ENCODE data around the gene ARHGDIB.

The ARHGDIB gene

GRCh38 chr12:14911131-14911530, 50.3 kb downstream of the ARHGDIB start:
- H3K27ac Mint-ChIP-seq = peak overlapping the region; percentile 96
- H3K4me1 Mint-ChIP-seq (ENCODE audit: low read depth) = peaks cover 41% of the 10 kb centered on the region
- H3K9me3 Mint-ChIP-seq (ENCODE audit: low read depth) = peaks cover 3% of the 10 kb centered on the region
- peaks cover 34% of the 10 kb centered on the region for H3K36me3 Mint-ChIP-seq
- no peak overlapping the region for H3K4me3 Mint-ChIP-seq
- no peaks in the 10 kb centered on the region for H3K27me3 Mint-ChIP-seq

DNA sequence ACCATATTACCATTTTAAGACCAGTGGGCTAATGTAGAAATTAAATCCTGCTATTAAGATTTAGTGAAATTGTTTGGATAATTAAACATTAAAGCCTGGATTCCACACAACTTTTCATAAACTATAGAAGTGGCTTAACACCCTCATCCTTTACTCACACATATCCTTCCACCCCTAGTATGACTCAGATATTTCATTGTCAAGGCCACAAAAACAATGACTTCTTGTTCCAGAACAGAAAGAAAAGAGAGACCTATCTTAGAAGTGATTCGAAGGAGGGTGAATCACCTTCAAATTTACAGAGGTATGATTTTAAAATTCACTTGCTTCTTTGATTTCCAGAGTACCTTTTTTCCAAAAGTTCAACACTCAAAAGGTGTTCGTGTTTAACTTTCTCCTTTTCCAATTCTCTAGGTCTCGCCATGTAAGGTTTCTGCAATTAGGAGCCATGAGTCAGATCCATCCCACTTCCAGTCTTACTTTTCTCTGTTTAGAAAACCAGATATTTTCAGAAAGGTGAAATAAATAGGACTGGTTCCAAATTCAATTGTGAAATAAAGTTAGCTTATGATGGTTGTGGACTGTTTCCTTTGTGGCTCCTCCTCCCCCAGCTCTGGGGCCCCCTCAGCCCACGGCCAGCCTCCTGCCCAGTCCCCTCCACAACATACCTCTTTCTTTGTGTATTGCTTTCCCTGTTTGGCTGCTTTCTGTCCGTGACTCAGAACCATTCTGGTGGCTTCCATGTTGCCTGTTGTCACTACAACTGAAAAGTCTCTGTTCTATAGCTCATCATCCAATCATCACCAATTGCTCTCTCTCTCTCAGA, 51.1 kb downstream of the ARHGDIB start:
- peaks cover 45% of the 10 kb centered on the region for H3K4me1 Mint-ChIP-seq (ENCODE audit: low read depth)
- H3K4me3 Mint-ChIP-seq = peak overlapping the region; percentile 61
- peaks cover 37% of the 10 kb centered on the region for H3K36me3 Mint-ChIP-seq
- H3K27me3 Mint-ChIP-seq = no peaks in the 10 kb centered on the region
- H3K27ac Mint-ChIP-seq = peak overlapping the region; percentile 96
- peaks cover 3% of the 10 kb centered on the region for H3K9me3 Mint-ChIP-seq (ENCODE audit: low read depth)

DNA sequence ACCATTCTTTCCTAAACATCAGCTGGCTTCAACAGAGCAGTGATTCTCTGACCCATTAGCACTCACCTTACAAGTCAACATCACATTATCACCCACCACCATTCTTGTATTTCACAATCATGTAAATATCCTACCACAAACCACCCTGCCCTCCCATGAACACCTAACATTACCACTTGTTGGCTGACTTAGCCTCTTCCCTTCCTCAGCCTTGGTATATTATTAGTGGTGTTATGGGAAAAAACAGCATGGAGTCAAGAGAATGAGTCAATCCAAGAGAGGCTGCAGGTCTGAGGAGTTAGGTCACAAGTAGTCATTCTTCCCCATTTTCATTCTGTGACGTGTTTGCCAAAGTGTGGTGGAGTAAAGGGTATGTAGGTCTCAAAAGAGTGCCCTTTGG, 53.4 kb downstream of the ARHGDIB start:
- peak overlapping the region; percentile 43 for H3K27ac Mint-ChIP-seq
- no peaks in the 10 kb centered on the region for H3K27me3 Mint-ChIP-seq
- H3K36me3 Mint-ChIP-seq = peaks cover 33% of the 10 kb centered on the region
- peaks cover 3% of the 10 kb centered on the region for H3K9me3 Mint-ChIP-seq (ENCODE audit: low read depth)
- H3K4me1 Mint-ChIP-seq (ENCODE audit: low read depth) = peaks cover 49% of the 10 kb centered on the region
- no peak overlapping the region for H3K4me3 Mint-ChIP-seq

DNA sequence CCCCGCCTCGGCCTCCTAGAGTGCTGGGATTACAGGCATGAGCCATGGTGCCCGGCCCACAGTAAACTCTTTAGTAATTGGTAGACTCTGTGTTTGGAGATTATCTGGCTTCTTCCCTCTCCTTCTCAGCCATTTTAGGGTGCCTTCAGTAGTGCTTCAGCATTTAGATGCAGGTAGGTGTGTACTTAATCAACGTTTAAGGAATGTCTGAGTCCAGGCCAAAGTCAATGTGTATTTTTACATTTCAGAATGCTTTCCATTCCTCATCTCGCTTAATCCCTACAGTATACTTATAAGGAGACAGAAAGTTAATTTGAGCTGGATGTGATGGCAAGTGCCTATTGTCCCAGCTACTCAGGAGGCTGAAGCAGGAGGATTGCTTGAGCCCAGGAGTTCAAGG, 55.3 kb downstream of the ARHGDIB start:
- no peak overlapping the region for H3K4me3 Mint-ChIP-seq
- no peak overlapping the region for H3K27ac Mint-ChIP-seq
- H3K9me3 Mint-ChIP-seq (ENCODE audit: low read depth) = no peaks in the 10 kb centered on the region
- peaks cover 51% of the 10 kb centered on the region for H3K4me1 Mint-ChIP-seq (ENCODE audit: low read depth)
- no peaks in the 10 kb centered on the region for H3K27me3 Mint-ChIP-seq
- H3K36me3 Mint-ChIP-seq = peaks cover 27% of the 10 kb centered on the region

GRCh38 chr12:14905269-14906004, 56.0 kb downstream of the ARHGDIB start:
- H3K9me3 Mint-ChIP-seq (ENCODE audit: low read depth) = no peaks in the 10 kb centered on the region
- no peak overlapping the region for H3K27ac Mint-ChIP-seq
- H3K4me1 Mint-ChIP-seq (ENCODE audit: low read depth) = peaks cover 44% of the 10 kb centered on the region
- H3K4me3 Mint-ChIP-seq = no peak overlapping the region
- no peaks in the 10 kb centered on the region for H3K27me3 Mint-ChIP-seq
- peaks cover 24% of the 10 kb centered on the region for H3K36me3 Mint-ChIP-seq

DNA sequence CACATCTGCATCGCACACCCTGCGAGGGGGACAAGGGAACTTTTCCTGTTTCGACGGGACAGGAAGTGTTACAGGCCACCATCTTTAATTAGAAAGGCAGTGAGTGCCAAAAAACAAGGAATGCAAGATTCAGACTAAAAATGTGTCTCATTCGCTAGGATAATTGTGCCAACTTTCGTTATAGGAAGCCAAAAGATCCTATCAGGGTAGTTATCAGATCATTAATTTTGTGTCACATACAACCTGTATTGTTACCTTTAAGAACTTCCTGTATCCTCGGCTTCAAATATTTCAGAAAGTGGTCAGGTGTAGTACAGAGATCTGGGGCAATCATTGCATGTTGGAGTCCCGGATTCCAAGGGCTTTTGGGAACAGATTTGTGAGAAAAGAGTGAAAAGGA, 56.5 kb downstream of the ARHGDIB start:
- H3K36me3 Mint-ChIP-seq = peaks cover 27% of the 10 kb centered on the region
- H3K9me3 Mint-ChIP-seq (ENCODE audit: low read depth) = no peaks in the 10 kb centered on the region
- H3K4me3 Mint-ChIP-seq = no peak overlapping the region
- H3K27ac Mint-ChIP-seq = no peak overlapping the region
- H3K4me1 Mint-ChIP-seq (ENCODE audit: low read depth) = peaks cover 39% of the 10 kb centered on the region
- H3K27me3 Mint-ChIP-seq = no peaks in the 10 kb centered on the region

DNA sequence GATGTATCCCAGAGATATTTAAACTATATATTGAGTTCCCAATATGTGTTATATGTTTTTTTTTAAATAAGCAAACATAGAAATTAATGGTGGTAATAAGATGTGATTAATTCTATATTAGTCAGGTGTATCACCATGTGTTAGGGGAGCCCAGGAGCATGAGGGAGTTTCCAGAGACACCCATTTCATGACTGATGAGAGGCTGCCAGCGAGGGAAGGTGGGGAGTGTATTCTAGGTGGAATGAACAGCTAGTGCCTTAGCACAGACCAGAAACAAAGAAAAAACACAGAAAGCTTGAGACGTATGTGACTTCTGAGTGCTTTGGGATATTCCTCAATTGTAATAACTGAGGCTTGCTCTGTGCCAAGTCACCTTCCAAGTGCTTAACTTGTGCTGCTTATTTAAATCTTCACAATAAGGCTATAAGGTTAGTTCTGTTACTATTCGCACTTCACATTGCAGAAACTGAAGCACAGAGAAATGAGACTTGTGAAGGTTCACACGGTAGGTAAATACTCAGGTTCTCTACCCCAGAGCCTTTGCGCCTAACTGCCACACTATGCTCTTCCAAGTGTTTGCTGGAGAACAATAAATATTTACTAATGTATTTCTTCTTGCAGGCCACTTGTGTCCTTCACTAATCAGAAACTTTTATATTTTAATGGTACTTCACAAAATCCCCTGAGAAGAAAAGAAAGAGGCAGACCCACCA, 57.9 kb downstream of the ARHGDIB start:
- Mint-ChIP-seq H3K4me3 (no peak overlapping the region), H3K9me3 (ENCODE audit: low read depth) (no peaks in the 10 kb centered on the region), H3K27me3 (no peaks in the 10 kb centered on the region), H3K36me3 (peaks cover 23% of the 10 kb centered on the region), H3K4me1 (ENCODE audit: low read depth) (peaks cover 30% of the 10 kb centered on the region), H3K27ac (no peak overlapping the region)

DNA sequence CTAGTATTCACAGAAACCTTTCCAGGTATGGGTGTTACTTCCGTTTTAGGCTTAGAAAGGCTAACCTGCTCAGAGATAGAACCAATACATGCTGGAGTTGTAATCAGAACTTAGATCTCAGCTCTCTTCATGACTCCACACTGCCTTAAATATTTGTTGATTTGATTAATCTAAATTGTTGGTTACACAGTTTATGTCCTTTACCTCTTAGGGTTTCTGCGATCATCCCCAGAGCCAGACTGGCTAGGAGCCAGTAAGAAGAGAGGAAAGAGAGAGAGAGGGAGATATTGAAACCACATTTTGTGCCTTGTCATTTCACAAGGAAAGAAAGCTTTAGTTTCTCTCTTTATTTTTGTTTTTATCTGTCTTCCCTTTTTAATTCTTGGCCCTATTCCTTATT, 58.9 kb downstream of the ARHGDIB start:
- H3K27me3 Mint-ChIP-seq = no peaks in the 10 kb centered on the region
- peaks cover 13% of the 10 kb centered on the region for H3K36me3 Mint-ChIP-seq
- H3K4me1 Mint-ChIP-seq (ENCODE audit: low read depth) = peaks cover 22% of the 10 kb centered on the region
- H3K27ac Mint-ChIP-seq = no peak overlapping the region
- H3K9me3 Mint-ChIP-seq (ENCODE audit: low read depth) = no peaks in the 10 kb centered on the region
- H3K4me3 Mint-ChIP-seq = no peak overlapping the region

DNA sequence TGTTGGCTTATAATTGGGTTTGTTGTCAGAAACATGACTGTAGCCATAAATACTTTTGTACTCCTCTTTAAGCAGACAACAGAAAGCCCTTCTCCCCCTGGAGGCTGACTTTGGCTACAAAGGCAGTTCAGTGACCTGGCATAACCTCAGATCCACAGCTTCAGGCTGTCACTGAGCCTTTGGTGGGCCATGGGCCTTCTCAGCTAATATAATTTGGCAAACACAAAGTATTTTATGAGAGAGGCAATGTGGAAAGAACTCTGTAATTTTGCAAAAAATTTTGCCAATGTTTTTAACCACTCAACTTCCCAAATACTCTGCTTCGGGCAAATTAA, 60.2 kb downstream of the ARHGDIB start:
- H3K4me1 Mint-ChIP-seq (ENCODE audit: low read depth) = peaks cover 22% of the 10 kb centered on the region
- H3K27ac Mint-ChIP-seq = no peak overlapping the region
- no peaks in the 10 kb centered on the region for H3K27me3 Mint-ChIP-seq
- H3K4me3 Mint-ChIP-seq = no peak overlapping the region
- H3K9me3 Mint-ChIP-seq (ENCODE audit: low read depth) = no peaks in the 10 kb centered on the region
- H3K36me3 Mint-ChIP-seq = peaks cover 12% of the 10 kb centered on the region

DNA sequence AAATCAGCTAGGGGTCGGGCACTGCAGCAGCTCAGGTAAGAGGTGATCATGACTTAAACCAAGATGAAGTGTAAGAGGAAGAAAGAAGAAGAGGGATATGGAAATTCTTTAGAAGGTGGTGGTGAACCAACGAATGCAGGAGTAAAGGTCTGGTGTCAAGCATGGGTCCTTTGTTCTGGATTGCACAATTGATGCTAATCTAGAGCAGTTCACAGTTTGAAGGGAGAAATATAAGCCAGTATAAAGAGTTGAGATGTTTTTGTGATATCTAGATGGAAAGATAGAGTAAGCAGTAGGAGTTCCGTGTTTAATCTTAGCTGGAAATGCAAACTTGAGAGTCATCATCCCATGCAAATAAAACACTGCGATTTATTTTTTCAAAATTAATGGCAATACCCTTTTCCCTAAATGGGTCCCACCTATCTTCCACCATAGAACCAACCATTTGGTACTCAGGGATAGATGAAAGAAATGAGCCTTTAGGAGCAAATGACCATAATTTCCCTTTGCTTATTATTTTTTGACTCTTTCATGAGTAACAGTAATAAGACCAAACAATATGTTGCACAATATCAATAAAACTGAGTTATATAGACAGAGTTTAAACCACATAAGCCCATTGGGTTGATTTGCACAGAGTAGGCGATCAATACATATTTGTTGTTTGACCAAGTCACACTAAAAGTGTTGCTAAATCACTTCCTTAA, 60.7 kb downstream of the ARHGDIB start:
- no peaks in the 10 kb centered on the region for H3K9me3 Mint-ChIP-seq (ENCODE audit: low read depth)

DNA sequence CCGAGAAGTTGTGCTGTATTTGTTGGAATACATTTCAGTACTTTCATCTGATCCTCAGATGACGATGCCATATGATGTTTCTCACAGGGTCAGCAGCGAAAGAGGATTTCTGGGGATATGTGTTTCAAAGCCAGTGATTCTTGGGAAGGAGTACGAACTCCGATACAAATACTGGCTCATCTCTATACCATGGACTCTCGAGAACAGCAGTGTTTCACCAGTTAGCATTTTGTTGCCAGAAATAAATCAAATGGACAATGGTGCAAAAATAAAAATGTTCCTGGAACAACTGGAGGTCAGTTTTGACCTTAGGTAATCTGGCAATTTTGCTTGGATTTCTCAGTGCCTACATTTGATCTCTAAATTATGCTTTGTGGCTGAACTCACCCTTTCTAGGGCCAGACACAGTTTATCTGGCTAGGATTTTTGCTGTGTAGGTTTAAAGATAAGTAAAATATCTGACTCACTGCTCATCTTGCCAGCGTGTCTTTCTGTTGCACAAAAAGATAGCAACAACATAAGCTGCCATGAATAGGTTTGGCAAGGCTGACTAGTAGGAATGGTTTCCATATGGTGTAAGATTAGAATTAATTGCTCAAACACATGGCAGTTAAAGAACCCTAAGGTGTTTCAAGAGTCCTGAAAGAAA, 64.8 kb downstream of the ARHGDIB start:
- H3K4me3 Mint-ChIP-seq = no peak overlapping the region
- no peaks in the 10 kb centered on the region for H3K4me1 Mint-ChIP-seq (ENCODE audit: low read depth)
- no peaks in the 10 kb centered on the region for H3K9me3 Mint-ChIP-seq (ENCODE audit: low read depth)
- no peaks in the 10 kb centered on the region for H3K27me3 Mint-ChIP-seq
- H3K36me3 Mint-ChIP-seq = peaks cover 7% of the 10 kb centered on the region
- no peak overlapping the region for H3K27ac Mint-ChIP-seq

More for the DNA sequence above, 60.7 kb downstream of the ARHGDIB start:
- H3K27ac Mint-ChIP-seq = no peak overlapping the region
- H3K27me3 Mint-ChIP-seq = no peaks in the 10 kb centered on the region
- H3K36me3 Mint-ChIP-seq = peaks cover 10% of the 10 kb centered on the region
- no peak overlapping the region for H3K4me3 Mint-ChIP-seq
- peaks cover 20% of the 10 kb centered on the region for H3K4me1 Mint-ChIP-seq (ENCODE audit: low read depth)

- H3K36me3 Mint-ChIP-seq = peaks cover 3% of the 10 kb centered on the region
- no peaks in the 10 kb centered on the region for H3K4me1 Mint-ChIP-seq (ENCODE audit: low read depth)
- no peak overlapping the region for H3K27ac Mint-ChIP-seq
- no peaks in the 10 kb centered on the region for H3K27me3 Mint-ChIP-seq
- no peak overlapping the region for H3K4me3 Mint-ChIP-seq
- no peaks in the 10 kb centered on the region for H3K9me3 Mint-ChIP-seq (ENCODE audit: low read depth)
Observed at GRCh38 chr12:14893506-14894250, 67.7 kb downstream of the ARHGDIB start.

- no peaks in the 10 kb centered on the region for H3K4me1 Mint-ChIP-seq (ENCODE audit: low read depth)
- no peak overlapping the region for H3K27ac Mint-ChIP-seq
- no peaks in the 10 kb centered on the region for H3K9me3 Mint-ChIP-seq (ENCODE audit: low read depth)
- H3K27me3 Mint-ChIP-seq = no peaks in the 10 kb centered on the region
- H3K4me3 Mint-ChIP-seq = no peak overlapping the region
- peaks cover 3% of the 10 kb centered on the region for H3K36me3 Mint-ChIP-seq
Observed at GRCh38 chr12:14892726-14893505, 68.5 kb downstream of the ARHGDIB start.

Data from activated naive CD8-positive, alpha-beta T cell (primary cell).